ENCODE data around the gene PPIA. TPM values are rescaled to one million over a fixed set of nuclear protein-coding genes. Genes with fewer than 3 reads are reported as not detected.

PPIA gene
- total RNA-seq, 1 experiment from 2014 or later: 3,047 TPM

- intact Hi-C loops (cut with micrococcal nuclease; ENCODE audit: unreplicated experiment): loop anchor here (1.0 kb wide), 2 partner anchors 47 to 143 kb away; partner anchors contain the start of genes OGDH and PPIA
- BruUV-seq (replicated peaks): no TSS peak
- H3K36me3 ChIP-seq (ENCODE audit: insufficient read depth, low read length, poor library complexity, severe bottlenecking): peaks cover 10% of the 10 kb centered on the region
- peak overlapping the region; percentile 83 for H3K4me3 ChIP-seq (ENCODE audit: low read depth, low read length, poor library complexity, severe bottlenecking)
- no peaks in the 10 kb centered on the region for H3K27me3 ChIP-seq (replicated peaks; ENCODE audit: insufficient read depth, low read depth, low read length, poor library complexity)
- peak overlapping the region; percentile 77 for H3K27ac ChIP-seq (ENCODE audit: low read depth, low read length, poor library complexity, severe bottlenecking)
- CTCF ChIA-PET: no interaction called here
- peaks cover 13% of the 10 kb centered on the region for H3K4me1 ChIP-seq (ENCODE audit: insufficient read depth, low read length, poor library complexity, severe bottlenecking)
- TF ChIP-seq EZH2 (IDR thresholded peaks at IDR 0.05; ENCODE audit: borderline replicate concordance, low read depth, low read length, poor library complexity, severe bottlenecking) (no peak), CTCF (conservative IDR thresholded peaks at IDR 0.05; ENCODE audit: low read depth, low read length) (no peak)
- no peak for DNase-seq (ENCODE audit: low spot score)
- POLR2A ChIA-PET (ENCODE audit: low non-redundant PET): interaction anchor here (0.5 kb wide), 1 partner anchor 48 kb away, joined by 6 read pairs; no protein-coding TSS in a partner anchor
- no peaks in the 10 kb centered on the region for H3K9me3 ChIP-seq (ENCODE audit: low read depth, low read length, poor library complexity, severe bottlenecking)
Observed at GRCh38 chr7:44748948-44749731, 47.3 kb upstream of the PPIA start.

GRCh38 chr7:44749992-44750391 is 46.5 kb upstream of the PPIA start:
- ChIA-PET POLR2A (ENCODE audit: low non-redundant PET) (no interaction called here), CTCF (no interaction called here)
- H3K4me3 ChIP-seq (ENCODE audit: low read depth, low read length, poor library complexity, severe bottlenecking): peak overlapping the region; percentile 83

GRCh38 chr7:44750424-44750823 is 46.1 kb upstream of the PPIA start:
- no peaks in the 10 kb centered on the region for H3K27me3 ChIP-seq (replicated peaks; ENCODE audit: insufficient read depth, low read depth, low read length, poor library complexity)
- ChIA-PET CTCF (no interaction called here), POLR2A (ENCODE audit: low non-redundant PET) (no interaction called here)
- BruUV-seq (replicated peaks): no TSS peak
- H3K36me3 ChIP-seq (ENCODE audit: insufficient read depth, low read length, poor library complexity, severe bottlenecking): peaks cover 10% of the 10 kb centered on the region
- peaks cover 13% of the 10 kb centered on the region for H3K4me1 ChIP-seq (ENCODE audit: insufficient read depth, low read length, poor library complexity, severe bottlenecking)
- no peak overlapping the region for H3K4me3 ChIP-seq (ENCODE audit: low read depth, low read length, poor library complexity, severe bottlenecking)
- TF ChIP-seq CTCF (conservative IDR thresholded peaks at IDR 0.05; ENCODE audit: low read depth, low read length): no peak
- TF ChIP-seq EZH2 (IDR thresholded peaks at IDR 0.05; ENCODE audit: borderline replicate concordance, low read depth, low read length, poor library complexity, severe bottlenecking): no peak
- no peaks in the 10 kb centered on the region for H3K9me3 ChIP-seq (ENCODE audit: low read depth, low read length, poor library complexity, severe bottlenecking)
- DNase-seq (ENCODE audit: low spot score): no peak
- H3K27ac ChIP-seq (ENCODE audit: low read depth, low read length, poor library complexity, severe bottlenecking): peak overlapping the region; percentile 27
- intact Hi-C loops (cut with micrococcal nuclease; ENCODE audit: unreplicated experiment): no loop called here

More at GRCh38 chr7:44749992-44750391, 46.5 kb upstream of the PPIA start:
- Histone ChIP-seq H3K9me3 (ENCODE audit: low read depth, low read length, poor library complexity, severe bottlenecking) (no peaks in the 10 kb centered on the region), H3K36me3 (ENCODE audit: insufficient read depth, low read length, poor library complexity, severe bottlenecking) (peaks cover 10% of the 10 kb centered on the region), H3K27me3 (replicated peaks; ENCODE audit: insufficient read depth, low read depth, low read length, poor library complexity) (no peaks in the 10 kb centered on the region), H3K27ac (ENCODE audit: low read depth, low read length, poor library complexity, severe bottlenecking) (no peak overlapping the region), H3K4me1 (ENCODE audit: insufficient read depth, low read length, poor library complexity, severe bottlenecking) (peaks cover 13% of the 10 kb centered on the region)
- DNase-seq (ENCODE audit: low spot score): no peak
- TF ChIP-seq EZH2 (IDR thresholded peaks at IDR 0.05; ENCODE audit: borderline replicate concordance, low read depth, low read length, poor library complexity, severe bottlenecking) (no peak), CTCF (conservative IDR thresholded peaks at IDR 0.05; ENCODE audit: low read depth, low read length) (no peak)
- BruUV-seq (replicated peaks): TSS peak; percentile 48
- intact Hi-C loops (cut with micrococcal nuclease; ENCODE audit: unreplicated experiment): no loop called here
